Activated naive CD4-positive, alpha-beta T cell treated with Interleukin-2 at 50 U/mL for 16 hours (primary cell): ENCODE measurements around the gene MALAT1.
A peak's percentile ranks its signal among the peaks of the same experiment; 100 is the strongest.

Source experiments
- DNase-seq: peaks from one replicate; pipeline ENCODE4 v3.0.0-alpha.2; 2020

Gene MALAT1

DNA sequence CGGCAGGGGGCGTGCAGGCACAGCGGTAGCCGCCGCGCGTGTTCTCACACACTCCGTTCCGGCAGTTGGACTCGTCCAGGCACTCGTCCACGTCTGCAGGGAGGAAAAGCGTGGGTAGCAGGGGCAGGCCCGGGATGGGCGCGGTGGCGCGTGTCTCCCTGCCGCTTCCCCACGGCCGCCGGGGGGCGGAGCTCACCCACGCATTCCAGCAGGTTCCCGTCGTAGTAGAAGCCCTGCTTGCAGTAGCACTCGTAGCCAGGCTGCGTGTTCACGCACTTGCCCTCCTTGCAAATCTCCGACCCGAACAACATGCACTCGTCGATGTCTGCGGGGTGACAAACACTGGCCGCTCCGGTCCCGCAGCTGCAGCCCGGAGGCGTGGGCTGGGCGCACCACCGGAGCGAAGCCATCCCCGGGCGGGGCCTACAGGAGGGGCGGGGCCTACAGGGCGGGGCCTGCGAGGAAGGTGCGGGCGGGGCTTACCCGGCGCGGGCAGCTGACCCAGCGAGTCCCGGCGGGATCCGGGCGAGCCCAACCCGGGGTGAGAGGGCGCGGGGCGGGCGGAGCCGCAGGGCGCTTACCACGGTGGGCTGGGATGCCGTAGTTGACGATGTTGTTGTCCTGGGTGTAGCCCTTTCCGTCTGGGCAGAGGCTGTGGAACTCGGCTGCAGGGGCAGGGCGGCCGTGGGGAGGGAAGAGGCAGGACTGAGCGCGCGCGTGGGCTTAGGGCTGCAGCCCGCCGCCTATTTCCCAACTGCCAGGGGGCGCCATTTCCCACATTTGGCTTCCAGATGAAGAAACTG, 41.6 kb downstream of the MALAT1 start:
- DNase-seq: peak; percentile 93

DNA sequence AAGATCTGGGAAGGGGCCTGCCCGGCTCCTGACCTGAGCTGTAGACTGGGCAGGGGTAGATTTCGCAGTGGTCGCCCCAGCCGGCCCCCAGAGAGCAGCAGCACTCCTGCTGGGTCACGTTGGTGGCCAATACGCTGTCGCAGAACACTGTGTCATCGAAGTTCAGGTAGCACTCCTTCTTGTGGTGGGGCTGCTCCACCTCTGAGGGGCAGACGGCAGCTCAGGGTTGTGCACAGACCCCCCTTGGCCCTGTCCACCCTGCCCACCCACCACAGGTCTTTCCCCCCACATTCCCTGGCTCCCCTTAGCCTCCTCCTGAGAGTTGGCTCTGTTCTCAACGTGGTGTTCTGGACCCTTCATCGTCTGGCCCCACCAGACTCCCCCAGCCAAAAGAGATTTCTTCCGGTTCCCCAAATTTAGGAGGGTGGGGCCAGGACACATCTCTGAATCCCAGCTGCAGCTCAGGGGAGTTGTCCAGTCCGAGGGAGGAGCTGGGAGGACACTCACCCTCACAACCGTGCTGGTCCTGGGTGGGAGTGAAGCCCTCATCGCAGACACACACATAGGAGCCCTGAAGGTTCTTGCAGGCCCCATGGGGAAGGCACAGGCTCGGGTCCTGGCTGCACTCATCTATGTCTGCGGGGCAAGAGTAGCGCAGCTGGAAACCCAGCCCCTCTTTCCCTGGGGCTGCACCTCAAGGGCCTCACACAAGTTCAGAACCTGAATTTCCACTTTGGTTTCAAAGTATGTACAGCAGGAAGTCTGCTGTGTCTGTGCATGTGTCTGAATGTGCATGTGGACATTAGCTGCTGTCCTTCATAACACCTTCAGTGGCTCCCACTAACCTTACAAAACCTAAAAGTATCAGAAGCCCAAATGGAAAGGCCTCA, 42.5 kb downstream of the MALAT1 start:
- no peak for DNase-seq

DNA sequence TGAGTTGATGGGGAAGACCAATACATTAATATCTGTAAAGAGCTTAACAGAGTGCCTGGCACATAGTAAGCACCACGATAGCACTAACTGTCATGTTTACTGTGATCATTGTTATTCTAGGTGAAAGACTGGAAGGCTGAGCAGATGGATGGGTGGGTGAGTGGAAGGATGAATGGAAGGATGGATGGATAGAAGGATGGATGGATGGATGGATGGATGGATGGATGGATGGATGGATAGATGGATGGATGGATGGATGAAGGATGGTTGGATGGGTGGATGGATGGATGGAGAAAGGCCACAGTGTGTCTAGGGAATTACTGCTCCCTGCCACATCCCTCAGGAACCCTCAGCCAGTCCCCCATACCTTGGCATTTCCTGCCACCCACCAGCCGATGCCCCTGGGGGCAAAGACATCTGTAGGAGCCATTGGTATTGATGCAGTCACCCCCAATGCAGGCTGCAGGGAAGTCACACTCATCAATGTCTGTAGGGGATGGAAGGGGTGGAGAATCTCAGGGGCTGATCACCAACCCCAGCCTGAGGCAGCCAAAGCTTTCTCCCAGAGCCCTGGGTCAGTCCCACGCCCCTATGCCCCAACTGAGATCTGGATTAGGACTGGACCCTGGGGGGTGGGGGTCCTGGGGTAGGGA, 44.0 kb downstream of the MALAT1 start:
- DNase-seq: no peak

DNA sequence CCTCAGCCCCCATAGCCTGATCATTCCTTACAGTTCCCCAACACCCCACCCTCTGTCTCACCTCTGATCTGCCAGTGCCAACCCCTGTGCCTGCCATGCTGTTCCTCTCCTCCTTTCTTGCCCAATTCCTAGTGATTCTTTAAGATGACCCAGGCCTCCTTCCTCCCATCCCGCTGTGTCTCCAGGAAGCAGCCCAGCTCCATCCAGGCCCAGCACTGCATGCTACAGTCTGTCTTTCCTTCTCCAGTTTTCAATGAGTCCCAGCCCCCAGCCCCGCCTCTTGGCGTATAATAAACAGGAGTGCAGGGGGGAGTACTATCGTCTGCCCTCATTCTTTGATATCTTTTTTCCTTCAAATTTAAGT, 47.0 kb downstream of the MALAT1 start:
- no peak for DNase-seq

DNA sequence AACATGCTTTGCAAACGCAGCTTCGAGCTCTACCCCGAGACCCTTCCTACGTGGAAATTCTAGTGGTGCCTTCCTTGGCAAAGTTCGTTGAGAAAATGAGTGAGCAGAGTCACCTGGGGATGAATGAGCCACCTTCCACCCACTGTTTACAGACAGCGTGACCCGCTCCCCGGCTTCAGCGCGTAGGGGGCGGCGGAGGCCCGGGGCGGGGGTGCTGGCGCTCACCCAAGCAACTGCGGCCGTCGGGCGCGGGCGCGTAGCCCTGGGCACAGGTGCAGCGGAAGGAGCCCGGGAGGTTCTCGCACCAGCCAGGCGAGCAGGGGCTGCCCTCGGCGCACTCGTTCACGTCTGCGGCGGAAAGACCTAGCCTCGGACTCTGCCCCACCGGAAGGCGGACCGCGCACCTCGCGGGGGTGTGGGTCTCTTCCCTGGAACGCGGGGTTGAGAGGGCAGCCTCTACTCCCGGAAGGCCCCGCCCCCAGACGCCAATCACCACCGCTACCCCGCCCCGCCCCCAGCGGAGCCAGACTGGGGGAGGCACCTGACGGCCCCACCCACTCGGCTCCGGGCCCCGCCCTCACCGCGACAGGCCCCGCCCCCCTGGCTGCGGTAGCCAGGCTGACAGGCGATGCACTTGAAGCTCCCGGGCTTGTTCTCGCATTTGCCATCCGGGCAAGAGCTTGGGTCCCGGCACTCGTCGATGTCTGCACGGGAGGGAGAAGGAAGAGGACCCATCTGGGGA, 47.5 kb downstream of the MALAT1 start:
- DNase-seq: peak; percentile 98

DNA sequence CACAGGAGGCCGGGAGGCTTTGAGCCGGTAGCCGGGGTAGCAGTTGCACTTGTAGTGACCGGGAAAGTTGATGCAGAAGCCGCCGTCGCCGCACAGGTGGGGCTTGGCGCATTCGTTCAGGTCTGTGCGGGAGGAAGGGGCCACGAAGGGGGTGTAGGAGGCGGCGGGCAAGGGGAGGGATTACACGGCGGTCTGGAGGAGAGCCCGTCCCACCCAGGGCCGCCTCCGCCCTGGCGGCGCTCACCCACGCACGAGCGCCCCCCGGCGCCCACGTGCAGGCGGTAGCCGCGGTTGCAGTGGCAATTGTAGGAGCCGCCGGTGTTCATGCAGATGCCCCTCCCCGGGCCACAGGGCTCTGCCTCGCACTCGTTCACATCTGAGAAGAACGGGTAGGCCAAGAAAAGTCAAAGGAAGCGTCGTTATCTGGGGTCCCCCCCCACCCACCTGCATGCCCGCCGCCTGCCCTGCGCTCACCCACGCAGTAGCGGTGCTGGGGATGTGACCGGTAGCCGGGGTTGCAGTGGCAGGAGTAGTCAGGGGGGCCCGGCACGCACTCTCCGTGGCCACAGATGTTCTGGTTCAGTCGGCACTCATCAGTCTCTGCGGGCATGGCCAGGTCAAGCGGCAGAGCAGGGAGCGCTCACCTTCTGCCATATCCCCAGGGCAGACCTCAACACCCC, 48.7 kb downstream of the MALAT1 start:
- DNase-seq: no peak

DNA sequence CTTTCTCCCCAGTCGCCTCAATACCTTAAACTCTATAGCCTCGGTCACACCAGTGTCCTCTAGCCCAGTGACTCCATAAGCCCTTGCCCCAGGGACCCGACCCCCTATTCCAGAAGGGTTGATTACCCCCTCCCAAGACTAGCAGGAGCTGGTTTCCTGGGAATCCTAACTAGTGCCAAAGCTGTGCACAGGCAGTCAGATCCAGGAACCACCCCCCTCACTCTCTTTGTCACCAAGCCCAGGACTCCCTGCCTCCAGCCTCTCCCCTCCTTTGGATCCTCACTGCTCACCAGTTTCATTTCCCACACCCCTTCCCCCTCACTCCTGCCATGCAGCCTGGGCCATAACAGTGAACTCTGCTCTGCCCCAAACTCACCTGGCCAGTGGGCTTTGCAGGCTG, 49.5 kb downstream of the MALAT1 start:
- no peak for DNase-seq

DNA sequence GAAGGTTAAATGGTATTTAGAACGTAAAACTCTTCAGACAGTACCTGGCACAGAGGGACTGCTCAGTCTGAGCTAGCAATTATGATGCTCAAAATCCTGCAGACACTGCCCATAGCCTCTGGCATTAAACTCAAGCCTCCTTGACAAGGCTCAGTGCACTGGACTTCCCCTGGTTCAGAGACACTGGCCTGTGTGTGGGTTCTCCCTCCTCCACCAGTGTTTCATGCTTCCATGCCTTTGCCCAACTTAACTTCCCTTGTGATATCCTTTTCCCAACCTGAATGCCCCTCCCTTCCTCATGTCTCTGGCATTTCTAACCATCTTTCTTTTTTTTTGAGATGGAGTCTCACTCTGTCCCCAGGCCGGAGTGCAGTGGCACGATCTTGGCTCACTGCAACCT, 50.3 kb downstream of the MALAT1 start:
- no peak for DNase-seq

DNA sequence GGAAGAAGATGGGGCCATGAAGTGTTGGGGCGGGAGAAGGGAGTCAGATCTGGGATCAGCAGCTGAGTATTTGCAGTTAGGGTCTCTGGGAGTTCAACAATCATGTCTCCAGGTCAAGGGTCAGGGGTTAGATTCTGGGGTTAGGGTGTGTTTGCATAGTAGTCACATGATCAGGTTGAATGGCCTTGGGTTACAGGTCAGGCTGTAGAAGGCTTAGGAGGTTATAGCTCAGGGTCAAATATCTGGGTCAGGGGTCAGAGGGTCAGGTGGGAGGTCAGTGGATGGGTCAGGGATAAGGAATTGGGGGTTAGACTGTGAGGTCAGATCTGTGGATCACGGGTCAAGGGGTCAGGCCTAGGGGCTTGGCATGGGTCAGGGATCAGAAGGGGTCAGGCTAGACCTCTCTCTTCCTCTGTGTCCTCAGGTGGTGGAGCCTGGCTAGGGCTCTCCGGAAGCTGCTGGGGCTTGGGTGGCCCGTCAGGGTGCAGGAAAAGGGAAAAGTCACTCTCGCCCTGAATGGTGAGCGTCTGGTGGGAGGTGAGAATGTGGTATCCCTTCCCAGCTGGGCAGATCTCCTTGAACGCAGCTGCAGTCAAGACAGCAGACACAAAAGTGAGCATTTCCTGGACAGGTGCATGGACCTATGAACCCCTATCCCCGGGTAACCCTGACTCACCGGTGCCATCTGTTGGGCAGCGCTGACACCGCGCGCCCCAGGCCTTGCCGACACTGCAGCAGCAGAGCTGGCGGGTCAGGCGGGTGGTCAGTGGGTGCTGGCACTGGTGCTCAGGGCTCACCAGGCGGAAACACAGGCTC, 52.9 kb downstream of the MALAT1 start:
- DNase-seq: peak; percentile 64

DNA sequence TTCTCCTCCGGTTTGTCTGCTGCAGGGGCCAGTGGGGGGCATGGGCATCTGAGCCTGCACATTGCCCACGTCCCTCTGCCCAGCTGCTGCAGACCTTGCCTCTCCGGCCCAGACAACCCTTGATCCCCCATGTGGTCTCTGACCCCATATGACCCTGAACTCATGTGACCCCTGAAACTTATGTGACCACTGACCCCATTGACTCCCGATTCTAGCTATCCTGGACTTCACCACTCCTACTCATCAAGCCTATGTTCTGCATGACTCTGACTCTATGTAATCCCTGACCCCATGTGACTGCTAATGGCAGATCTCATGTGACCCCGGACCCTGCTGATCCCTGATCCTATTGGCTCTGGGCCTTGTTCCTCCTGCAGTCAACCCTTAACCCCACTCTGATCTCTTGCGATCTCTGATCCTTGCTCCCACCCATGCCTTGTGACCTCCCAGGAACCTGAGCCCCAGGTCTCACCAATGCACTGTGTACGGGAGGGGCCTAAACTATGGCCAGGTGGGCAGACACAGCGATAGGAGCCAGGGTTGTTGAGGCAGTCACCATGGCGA, 53.6 kb downstream of the MALAT1 start:
- DNase-seq: no peak

DNA sequence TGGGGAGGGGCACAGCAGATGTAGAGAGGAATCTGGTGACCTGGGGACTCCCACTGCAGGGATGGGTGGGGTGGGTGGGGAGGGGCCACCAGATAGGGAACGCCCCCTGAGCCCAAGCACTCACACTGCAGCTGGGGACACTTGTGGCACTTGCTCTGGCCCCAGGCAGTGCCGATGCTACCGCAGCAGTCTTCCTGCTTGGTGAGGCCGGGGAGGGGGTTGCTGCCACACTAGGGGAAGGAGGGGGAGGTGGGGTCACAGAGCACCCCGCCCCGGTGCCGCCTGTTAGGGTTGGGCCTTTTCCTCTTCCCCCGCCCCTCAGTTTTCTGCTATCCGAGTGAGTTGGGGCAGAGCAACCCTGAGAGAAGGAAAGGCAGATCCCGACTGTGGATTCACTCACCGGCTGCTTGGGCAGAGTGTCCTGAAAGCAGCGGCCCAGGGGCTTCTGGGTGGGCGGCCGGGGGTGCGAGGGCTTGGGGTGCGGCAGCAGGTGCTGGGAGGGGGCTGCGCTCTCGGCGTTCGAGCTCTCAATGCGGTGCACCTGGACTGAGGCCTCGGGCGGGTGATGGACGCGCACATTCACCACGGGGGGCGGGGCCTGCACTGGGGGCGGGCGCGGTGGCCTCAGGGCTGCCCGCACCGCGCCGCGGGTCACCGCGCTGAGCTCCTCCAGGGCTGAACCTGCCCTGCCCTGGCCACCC, 54.6 kb downstream of the MALAT1 start:
- peak; percentile 53 for DNase-seq

DNA sequence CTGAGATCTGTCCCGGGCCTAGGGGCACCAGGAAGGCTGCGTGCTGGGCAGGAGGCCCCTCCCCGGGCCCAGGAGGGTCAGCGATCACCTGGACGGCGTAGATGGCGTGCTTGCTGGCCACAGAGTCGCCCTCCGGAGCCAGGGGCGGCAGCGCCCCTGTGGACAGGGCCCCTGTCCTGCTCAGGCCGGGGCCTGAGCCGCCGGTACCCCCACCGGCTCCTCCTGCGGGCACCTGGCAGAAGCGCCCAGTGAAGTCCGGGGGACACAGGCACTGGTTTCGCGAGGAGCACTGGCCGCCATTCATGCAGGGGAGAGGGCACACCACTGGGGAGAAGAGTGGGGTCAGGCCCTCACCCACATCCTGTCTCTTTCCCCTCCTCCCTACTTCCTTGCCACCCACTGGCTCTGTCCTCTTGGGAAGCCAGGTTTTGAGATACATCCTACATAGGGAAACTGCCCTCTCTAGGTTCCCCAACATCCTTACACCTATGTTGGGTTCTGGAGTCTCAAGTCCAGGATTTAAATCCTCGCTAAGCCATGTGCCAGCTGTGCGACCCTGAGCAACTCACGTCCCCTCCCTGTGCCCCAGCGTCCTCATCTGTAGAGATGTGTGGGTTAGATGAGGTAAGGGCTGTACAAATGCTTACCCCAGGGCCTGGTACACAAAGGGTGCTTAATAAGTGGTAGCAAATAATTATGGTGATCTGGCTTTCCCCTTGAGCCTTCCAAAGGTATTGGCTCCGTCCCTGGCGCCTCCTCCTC, 55.4 kb downstream of the MALAT1 start:
- DNase-seq: no peak

DNA sequence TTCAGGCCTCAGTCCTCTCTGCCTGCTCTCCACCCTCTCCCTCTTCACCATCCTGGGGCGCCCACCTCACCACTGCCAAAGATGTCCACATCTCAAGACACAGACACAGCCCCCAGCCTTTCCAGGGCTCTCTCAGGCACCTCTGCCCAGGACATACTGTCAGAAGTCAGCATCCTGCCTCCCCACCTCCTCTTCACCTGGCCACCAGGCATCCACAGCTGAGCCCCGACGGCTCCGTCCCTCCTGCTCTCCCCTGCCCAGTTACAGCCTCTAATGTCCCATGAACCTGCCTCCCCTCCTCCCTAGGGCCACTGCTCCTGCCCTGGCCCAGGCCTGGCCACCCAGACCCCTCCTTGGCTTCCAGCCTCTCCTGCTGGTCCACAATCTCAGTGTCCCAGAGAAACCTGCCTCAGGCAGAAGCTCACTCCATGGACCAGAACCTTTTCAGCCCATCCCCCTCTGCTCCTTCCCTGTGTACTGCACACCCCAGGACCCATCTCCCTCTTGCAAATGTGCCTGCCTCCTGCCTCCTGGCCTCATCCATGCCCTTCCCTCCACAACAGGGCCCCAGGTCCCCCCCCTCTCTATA, 56.1 kb downstream of the MALAT1 start:
- DNase-seq: no peak

DNA sequence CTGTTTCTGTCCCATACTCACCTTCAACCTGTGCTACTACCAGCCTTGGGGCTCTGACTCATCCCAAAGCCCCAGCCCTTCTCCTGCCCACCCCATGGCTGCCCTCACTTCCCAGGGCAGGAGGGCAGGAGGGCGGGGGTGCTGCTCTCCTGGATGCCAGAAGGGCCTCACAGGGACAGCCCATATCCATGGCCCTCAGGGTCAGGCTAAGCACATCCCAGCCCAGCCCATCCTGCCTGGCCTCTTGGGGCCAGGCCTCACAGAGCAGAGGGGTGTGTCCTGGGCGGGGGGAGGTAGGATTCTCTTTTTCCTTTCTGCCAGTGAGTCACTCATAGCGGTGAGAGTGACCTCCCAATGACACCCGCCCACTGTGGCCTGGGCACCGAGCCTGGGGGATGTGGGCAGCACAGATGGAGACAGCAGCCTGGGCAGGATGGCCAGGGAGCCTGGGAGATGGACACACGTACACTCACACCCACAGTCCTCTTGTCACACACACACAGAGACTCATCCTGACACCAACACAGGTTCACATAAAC, 56.9 kb downstream of the MALAT1 start:
- peak; percentile 41 for DNase-seq
